Measurements from ENCODE around the gene IDH3B. TPM values are rescaled to one million over a fixed set of nuclear protein-coding genes. Genes with fewer than 3 reads are reported as not detected.

IDH3B gene
- total and polyA plus RNA-seq, 2 experiments from 2014 or later: 91.1 to 93.8 TPM

GRCh38 chr20:2637246-2637645 is 26.8 kb downstream of the IDH3B start:
- Histone ChIP-seq H3K36me3 (replicated peaks; ENCODE audit: insufficient read depth, low read depth) (no peaks in the 10 kb centered on the region), H3K9me2 (replicated peaks; ENCODE audit: insufficient read depth) (no peaks in the 10 kb centered on the region), H3K4me2 (no peak overlapping the region), H2AFZ (no peak overlapping the region), H3K9me3 (ENCODE audit: low read depth) (no peaks in the 10 kb centered on the region), H3K79me2 (no peaks in the 10 kb centered on the region), H3K4me3 (no peak overlapping the region), H3K4me1 (ENCODE audit: insufficient read depth) (no peaks in the 10 kb centered on the region), H3K27me3 (no peaks in the 10 kb centered on the region), H4K20me1 (ENCODE audit: insufficient read depth, poor library complexity, severe bottlenecking) (no peaks in the 10 kb centered on the region), H3K27ac (no peak overlapping the region)
- no peak for DNase-seq (ENCODE audit: low spot score)
- 73% methylated on average over 6 of the region's 6 CpGs for WGBS (ENCODE audit: low lambda C conversion rate, missing lambda C conversion rate)
- TF ChIP-seq EZH2 (IDR thresholded peaks at IDR 0.05; ENCODE audit: borderline replicate concordance): no peak
- no peak for TF ChIP-seq EZH2phosphoT487 (IDR thresholded peaks at IDR 0.05; ENCODE audit: low read depth, severe bottlenecking, unreplicated experiment)
- TF ChIP-seq CTCF (IDR thresholded peaks at IDR 0.05; ENCODE audit: poor library complexity): no peak

- TF ChIP-seq EZH2 (IDR thresholded peaks at IDR 0.05; ENCODE audit: borderline replicate concordance) (no peak), EZH2phosphoT487 (IDR thresholded peaks at IDR 0.05; ENCODE audit: low read depth, severe bottlenecking, unreplicated experiment) (no peak), CTCF (IDR thresholded peaks at IDR 0.05; ENCODE audit: poor library complexity) (no peak)
- H3K9me3 ChIP-seq (ENCODE audit: low read depth): no peaks in the 10 kb centered on the region
- no peak overlapping the region for H3K4me2 ChIP-seq
- H3K36me3 ChIP-seq (replicated peaks; ENCODE audit: insufficient read depth, low read depth): no peaks in the 10 kb centered on the region
- no peak overlapping the region for H2AFZ ChIP-seq
- 0% methylated on average over 1 of the region's 1 CpG for WGBS (ENCODE audit: low lambda C conversion rate, missing lambda C conversion rate)
- H3K79me2 ChIP-seq: no peaks in the 10 kb centered on the region
- no peak for DNase-seq (ENCODE audit: low spot score)
- H3K9me2 ChIP-seq (replicated peaks; ENCODE audit: insufficient read depth): no peaks in the 10 kb centered on the region
- H3K27ac ChIP-seq: no peak overlapping the region
- H3K27me3 ChIP-seq: no peaks in the 10 kb centered on the region
- no peaks in the 10 kb centered on the region for H3K4me1 ChIP-seq (ENCODE audit: insufficient read depth)
- no peaks in the 10 kb centered on the region for H4K20me1 ChIP-seq (ENCODE audit: insufficient read depth, poor library complexity, severe bottlenecking)
- no peak overlapping the region for H3K4me3 ChIP-seq
These were observed 30.6 kb downstream of the IDH3B start for GRCh38 chr20:2633381-2633780.

GRCh38 chr20:2631228-2631627 is 32.8 kb downstream of the IDH3B start:
- H3K9me3 ChIP-seq (ENCODE audit: low read depth): no peaks in the 10 kb centered on the region
- H3K36me3 ChIP-seq (replicated peaks; ENCODE audit: insufficient read depth, low read depth): no peaks in the 10 kb centered on the region
- no peak overlapping the region for H3K4me3 ChIP-seq
- H3K4me1 ChIP-seq (ENCODE audit: insufficient read depth): no peaks in the 10 kb centered on the region
- no peak for DNase-seq (ENCODE audit: low spot score)
- H4K20me1 ChIP-seq (ENCODE audit: insufficient read depth, poor library complexity, severe bottlenecking): no peaks in the 10 kb centered on the region
- WGBS (ENCODE audit: low lambda C conversion rate, missing lambda C conversion rate): 26% methylated on average over 1 of the region's 1 CpG
- H3K79me2 ChIP-seq: no peaks in the 10 kb centered on the region
- H3K27ac ChIP-seq: no peak overlapping the region
- H3K27me3 ChIP-seq: no peaks in the 10 kb centered on the region
- H3K9me2 ChIP-seq (replicated peaks; ENCODE audit: insufficient read depth): no peaks in the 10 kb centered on the region
- TF ChIP-seq EZH2 (IDR thresholded peaks at IDR 0.05; ENCODE audit: borderline replicate concordance): no peak
- no peak for TF ChIP-seq EZH2phosphoT487 (IDR thresholded peaks at IDR 0.05; ENCODE audit: low read depth, severe bottlenecking, unreplicated experiment)
- no peak for TF ChIP-seq CTCF (IDR thresholded peaks at IDR 0.05; ENCODE audit: poor library complexity)
- H3K4me2 ChIP-seq: no peak overlapping the region
- no peak overlapping the region for H2AFZ ChIP-seq

Data from hepatocyte (in vitro differentiated cells).